ENCODE data around the gene VWA5B2.

Gene VWA5B2

DNA sequence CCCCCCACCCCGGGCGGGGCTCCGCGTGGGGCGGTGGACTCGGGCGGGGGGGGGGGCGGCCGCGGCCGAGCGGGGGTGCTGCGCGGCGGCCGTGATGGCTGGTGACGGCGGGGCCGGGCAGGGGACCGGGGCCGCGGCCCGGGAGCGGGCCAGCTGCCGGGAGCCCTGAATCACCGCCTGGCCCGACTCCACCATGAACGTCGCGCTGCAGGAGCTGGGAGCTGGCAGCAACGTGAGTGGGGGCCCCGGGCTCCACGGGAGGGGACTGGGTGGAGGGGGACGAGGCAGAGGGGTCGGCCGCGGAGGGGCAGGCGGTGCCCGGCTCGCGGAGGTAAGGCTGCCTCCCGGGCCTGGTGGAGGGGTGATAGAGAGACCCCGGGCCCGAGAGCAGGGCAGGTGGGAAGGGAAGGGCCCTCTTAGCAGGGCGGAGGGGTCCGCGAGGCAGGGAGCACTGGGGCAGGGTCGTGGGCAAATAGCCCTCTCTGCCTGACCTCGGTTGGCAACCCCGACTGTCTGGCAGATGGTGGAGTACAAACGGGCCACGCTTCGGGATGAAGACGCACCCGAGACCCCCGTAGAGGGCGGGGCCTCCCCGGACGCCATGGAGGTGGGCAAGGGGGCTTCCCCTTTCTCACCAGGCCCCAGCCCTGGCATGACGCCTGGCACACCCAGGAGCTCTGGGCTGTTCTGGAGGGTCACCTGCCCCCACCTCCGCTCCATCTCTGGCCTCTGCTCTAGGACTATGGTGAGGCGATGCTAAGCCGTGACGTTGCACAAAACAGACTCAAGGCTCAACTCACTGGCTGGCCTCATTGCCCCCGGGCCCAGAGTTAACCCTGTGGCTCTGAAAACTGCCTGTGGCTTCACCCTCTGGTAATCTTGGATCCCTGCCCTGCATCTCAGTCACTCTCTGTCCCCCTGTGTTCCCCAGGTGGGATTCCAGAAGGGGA lies 46.9 kb downstream of the VWA5B2 start, which contains the start of gene ECE2:
Gene ECE2 (plus strand): TSS at position 62 of the 950 bp plus-strand sequence. CDS start 132 bp downstream, at position 194.
- DNase-seq (ENCODE audit: low spot score) = no peak

DNA sequence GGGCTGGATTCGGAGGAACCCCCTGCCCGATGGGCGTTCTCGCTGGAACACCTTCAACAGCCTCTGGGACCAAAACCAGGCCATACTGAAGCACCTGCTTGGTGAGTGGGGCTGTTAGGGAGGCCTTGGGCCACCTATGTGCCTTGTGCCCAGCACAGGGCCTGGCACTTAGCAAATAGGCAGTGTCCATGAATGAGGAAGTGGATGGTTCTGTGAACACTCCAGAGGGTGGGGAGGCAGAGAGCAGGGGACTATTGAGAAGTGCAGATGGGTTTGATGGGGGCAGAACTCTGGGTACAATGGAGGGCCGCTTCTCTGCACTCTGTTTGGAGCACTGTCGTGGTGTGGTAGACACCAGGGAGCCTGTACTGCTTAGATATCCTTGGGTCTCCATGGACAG lies 48.0 kb downstream of the VWA5B2 start:
- DNase-seq (ENCODE audit: low spot score) = no peak

DNA sequence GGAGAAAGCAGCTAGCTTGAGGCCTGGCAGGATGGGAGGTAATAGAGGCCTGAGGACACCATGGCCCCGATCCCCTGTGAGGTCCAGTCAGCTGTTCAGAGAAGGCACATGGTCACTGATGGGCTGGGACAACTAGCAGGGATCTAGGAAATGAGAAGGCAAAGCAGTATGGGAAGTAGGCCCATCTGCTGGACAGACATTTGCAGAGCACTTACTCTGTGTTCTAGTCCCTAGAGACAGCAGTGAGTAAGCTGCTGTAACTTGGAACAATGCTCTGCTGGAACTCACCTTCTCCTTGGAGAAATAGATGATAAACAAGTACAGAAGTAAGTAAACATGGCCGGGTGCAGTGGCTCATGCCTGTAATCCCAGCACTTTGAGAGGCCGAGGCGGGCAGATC lies 53.6 kb downstream of the VWA5B2 start:
- no peak for DNase-seq (ENCODE audit: low spot score)

DNA sequence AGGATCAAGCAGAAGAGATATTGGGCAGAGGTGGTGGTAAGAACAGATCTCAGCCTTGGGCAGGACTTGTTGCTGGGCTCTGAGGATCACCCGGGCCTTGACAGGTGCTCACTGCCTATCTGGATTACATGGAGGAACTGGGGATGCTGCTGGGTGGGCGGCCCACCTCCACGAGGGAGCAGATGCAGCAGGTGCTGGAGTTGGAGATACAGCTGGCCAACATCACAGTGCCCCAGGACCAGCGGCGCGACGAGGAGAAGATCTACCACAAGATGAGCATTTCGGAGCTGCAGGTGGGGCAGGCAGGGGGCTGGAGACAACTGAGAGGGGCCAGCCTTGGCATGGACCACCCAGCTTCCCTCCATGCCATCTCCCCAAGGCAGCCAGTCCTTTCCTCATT lies 54.3 kb downstream of the VWA5B2 start:
- DNase-seq (ENCODE audit: low spot score) = no peak

DNA sequence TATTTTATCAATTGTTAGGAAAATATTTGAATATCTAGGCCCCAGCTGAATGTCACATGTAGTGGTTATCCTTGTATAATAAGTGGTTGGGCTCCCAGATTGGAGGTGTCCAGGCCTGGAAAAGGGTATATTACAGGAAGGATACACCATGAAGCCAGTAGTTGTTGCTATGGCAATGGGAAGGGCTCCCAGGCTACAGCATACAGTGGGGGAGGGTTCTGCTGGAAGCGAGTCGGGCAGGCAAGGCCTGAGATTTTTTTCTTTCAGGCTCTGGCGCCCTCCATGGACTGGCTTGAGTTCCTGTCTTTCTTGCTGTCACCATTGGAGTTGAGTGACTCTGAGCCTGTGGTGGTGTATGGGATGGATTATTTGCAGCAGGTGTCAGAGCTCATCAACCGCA lies 55.3 kb downstream of the VWA5B2 start:
- DNase-seq (ENCODE audit: low spot score) = peak; percentile 83

DNA sequence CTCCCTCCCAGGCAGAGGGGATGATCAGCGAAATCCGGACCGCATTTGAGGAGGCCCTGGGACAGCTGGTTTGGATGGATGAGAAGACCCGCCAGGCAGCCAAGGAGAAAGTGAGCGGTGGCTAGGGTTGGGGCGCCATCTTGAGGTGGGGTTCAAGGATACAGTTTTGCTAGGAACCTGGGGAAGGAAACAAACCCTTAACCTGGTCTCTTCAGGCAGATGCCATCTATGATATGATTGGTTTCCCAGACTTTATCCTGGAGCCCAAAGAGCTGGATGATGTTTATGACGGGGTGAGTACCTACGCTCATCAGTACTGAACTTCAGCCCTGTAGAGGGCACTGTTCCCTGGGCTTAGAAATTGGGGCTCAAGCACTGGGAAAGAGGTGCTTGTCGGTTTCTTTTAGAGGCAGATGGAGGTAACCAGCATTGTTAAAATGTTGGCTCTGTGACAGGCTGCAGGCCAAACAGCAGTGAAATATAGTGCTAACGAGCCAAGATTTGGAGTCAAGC lies 60.1 kb downstream of the VWA5B2 start:
- peak; percentile 83 for DNase-seq (ENCODE audit: low spot score)

DNA sequence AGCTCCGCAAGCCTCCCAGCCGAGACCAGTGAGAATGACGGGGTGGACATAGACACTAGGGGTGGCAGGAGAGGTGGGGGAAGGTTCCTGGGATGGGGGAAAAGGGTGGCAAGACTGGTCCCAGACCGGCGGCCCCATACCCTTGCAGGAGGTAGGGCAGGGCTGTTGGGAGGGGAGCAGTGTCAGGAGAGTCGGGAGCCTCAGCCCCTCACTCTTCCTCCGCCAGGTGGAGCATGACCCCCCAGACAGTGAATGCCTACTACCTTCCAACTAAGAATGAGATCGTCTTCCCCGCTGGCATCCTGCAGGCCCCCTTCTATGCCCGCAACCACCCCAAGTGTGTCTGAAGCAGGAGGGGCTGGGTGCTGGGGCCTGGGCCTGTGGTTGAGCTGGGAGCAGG lies 60.9 kb downstream of the VWA5B2 start:
- no peak for DNase-seq (ENCODE audit: low spot score)

DNA sequence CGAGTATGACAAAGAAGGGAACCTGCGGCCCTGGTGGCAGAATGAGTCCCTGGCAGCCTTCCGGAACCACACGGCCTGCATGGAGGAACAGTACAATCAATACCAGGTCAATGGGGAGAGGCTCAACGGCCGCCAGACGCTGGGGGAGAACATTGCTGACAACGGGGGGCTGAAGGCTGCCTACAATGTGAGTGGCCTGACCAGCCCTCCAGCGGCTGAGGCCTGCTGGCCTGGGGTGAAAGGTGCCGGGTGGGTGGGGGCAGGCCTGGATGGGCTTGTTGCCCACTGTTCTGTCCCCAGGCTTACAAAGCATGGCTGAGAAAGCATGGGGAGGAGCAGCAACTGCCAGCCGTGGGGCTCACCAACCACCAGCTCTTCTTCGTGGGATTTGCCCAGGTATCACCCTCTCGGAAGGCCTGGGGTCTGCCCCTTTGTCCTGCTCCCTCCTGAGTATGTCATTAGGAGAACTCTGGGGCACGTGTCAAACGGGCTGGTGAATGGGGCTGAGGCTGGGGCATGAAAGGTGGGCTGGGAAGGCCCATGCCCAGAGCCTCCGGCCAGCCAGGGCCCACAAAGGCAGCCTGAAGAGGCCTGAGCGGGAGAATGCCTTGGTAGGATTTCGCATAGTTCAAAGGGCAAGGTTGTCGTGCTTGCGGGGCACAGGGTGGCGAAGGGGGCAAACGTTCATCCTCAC lies 61.8 kb downstream of the VWA5B2 start:
- DNase-seq (ENCODE audit: low spot score) = no peak
